ENCODE data around the gene SST.

DNA sequence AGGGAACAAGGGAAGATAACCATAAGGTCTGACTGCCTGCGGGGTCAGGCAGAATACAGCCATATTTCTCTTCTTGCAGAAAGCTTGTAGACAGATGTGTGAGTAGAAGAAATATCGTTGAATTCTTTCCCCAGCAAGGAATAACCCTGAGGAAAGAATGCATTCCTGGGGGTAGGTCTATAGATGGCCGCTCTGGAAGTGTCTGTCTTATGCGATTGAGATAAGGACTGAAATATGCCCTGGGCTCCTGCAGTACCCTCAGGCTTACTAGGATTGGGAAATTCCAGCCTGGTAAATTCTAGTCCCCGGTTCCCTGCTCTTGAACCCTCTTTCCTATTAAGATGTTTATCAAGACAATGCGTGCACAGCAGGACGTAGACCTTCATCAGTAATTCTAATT is 15.8 kb upstream of the SST start:
- TF ChIP-seq, protein P1, sequence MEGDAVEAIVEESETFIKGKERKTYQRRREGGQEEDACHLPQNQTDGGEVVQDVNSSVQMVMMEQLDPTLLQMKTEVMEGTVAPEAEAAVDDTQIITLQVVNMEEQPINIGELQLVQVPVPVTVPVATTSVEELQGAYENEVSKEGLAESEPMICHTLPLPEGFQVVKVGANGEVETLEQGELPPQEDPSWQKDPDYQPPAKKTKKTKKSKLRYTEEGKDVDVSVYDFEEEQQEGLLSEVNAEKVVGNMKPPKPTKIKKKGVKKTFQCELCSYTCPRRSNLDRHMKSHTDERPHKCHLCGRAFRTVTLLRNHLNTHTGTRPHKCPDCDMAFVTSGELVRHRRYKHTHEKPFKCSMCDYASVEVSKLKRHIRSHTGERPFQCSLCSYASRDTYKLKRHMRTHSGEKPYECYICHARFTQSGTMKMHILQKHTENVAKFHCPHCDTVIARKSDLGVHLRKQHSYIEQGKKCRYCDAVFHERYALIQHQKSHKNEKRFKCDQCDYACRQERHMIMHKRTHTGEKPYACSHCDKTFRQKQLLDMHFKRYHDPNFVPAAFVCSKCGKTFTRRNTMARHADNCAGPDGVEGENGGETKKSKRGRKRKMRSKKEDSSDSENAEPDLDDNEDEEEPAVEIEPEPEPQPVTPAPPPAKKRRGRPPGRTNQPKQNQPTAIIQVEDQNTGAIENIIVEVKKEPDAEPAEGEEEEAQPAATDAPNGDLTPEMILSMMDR (IDR thresholded peaks at IDR 0.05; ENCODE audit: low read depth, low read length, missing input control), result no peak
- TF ChIP-seq HNF4A (conservative IDR thresholded peaks at IDR 0.05), result no peak
- no peak for TF ChIP-seq TAF1 (conservative IDR thresholded peaks at IDR 0.05)
- TF ChIP-seq EGR1 (IDR thresholded peaks at IDR 0.05; ENCODE audit: low read depth in 2 of 2), result no peak
- TF ChIP-seq, protein P2, sequence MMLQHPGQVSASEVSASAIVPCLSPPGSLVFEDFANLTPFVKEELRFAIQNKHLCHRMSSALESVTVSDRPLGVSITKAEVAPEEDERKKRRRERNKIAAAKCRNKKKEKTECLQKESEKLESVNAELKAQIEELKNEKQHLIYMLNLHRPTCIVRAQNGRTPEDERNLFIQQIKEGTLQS (IDR thresholded peaks at IDR 0.05), result no peak
- TF ChIP-seq, protein P3, sequence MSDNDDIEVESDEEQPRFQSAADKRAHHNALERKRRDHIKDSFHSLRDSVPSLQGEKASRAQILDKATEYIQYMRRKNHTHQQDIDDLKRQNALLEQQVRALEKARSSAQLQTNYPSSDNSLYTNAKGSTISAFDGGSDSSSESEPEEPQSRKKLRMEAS (IDR thresholded peaks at IDR 0.05), result no peak
- TF ChIP-seq, protein P4, sequence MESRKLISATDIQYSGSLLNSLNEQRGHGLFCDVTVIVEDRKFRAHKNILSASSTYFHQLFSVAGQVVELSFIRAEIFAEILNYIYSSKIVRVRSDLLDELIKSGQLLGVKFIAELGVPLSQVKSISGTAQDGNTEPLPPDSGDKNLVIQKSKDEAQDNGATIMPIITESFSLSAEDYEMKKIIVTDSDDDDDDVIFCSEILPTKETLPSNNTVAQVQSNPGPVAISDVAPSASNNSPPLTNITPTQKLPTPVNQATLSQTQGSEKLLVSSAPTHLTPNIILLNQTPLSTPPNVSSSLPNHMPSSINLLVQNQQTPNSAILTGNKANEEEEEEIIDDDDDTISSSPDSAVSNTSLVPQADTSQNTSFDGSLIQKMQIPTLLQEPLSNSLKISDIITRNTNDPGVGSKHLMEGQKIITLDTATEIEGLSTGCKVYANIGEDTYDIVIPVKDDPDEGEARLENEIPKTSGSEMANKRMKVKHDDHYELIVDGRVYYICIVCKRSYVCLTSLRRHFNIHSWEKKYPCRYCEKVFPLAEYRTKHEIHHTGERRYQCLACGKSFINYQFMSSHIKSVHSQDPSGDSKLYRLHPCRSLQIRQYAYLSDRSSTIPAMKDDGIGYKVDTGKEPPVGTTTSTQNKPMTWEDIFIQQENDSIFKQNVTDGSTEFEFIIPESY (IDR thresholded peaks at IDR 0.05), result no peak
- no peak for TF ChIP-seq RAD21 (IDR thresholded peaks at IDR 0.05)
- TF ChIP-seq, protein P5, sequence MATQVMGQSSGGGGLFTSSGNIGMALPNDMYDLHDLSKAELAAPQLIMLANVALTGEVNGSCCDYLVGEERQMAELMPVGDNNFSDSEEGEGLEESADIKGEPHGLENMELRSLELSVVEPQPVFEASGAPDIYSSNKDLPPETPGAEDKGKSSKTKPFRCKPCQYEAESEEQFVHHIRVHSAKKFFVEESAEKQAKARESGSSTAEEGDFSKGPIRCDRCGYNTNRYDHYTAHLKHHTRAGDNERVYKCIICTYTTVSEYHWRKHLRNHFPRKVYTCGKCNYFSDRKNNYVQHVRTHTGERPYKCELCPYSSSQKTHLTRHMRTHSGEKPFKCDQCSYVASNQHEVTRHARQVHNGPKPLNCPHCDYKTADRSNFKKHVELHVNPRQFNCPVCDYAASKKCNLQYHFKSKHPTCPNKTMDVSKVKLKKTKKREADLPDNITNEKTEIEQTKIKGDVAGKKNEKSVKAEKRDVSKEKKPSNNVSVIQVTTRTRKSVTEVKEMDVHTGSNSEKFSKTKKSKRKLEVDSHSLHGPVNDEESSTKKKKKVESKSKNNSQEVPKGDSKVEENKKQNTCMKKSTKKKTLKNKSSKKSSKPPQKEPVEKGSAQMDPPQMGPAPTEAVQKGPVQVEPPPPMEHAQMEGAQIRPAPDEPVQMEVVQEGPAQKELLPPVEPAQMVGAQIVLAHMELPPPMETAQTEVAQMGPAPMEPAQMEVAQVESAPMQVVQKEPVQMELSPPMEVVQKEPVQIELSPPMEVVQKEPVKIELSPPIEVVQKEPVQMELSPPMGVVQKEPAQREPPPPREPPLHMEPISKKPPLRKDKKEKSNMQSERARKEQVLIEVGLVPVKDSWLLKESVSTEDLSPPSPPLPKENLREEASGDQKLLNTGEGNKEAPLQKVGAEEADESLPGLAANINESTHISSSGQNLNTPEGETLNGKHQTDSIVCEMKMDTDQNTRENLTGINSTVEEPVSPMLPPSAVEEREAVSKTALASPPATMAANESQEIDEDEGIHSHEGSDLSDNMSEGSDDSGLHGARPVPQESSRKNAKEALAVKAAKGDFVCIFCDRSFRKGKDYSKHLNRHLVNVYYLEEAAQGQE (IDR thresholded peaks at IDR 0.05), result no peak

Measured in liver (tissue), 3 donors.